Activated T-cell treated with anti-CD3 and anti-CD28 coated beads for 4 hours (primary cell): ENCODE measurements around the gene SORBS1.

ENCODE experiments used
- DNase-seq: peaks from one replicate; pipeline ENCODE4 v3.0.0-alpha.2; 2020

Gene SORBS1

DNA sequence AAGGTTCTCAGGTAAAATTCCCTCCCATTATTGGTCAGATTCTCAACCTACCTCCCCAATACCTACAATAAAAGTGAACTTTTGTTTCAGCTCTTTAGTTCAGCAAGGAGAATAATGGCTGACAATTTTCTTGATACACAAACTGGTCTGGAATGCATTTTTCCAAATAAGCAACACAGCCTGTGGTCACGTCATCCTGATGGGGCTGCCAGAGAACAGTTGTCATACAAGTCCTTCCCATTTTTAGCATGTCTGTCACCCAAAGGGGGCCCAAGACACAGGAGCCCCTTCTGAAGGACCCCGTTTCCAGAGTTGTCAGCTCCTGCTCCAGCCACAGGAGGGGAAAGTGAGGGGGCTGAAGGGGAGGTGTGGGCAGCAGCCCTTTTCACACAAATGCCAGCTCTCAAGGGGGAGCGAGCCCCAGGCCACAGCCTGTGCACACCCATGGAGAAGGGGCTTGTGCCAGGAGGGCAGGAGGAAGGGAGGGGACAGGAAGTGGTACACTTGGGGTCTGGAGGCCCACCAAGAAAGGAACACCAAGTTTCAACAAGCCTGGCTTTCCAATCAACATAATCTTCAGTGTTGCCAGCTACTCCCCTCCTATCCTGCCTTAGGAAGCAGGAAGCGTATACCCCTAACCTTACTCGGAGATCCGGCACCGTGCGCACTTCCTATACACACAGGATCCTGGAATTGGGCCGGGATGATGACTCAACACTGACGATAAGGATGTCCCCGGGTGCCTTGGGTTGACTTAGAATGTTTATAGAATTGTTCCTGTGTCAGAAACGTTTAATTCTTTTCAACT is 227.0 kb downstream of the SORBS1 start:
- no peak for DNase-seq

DNA sequence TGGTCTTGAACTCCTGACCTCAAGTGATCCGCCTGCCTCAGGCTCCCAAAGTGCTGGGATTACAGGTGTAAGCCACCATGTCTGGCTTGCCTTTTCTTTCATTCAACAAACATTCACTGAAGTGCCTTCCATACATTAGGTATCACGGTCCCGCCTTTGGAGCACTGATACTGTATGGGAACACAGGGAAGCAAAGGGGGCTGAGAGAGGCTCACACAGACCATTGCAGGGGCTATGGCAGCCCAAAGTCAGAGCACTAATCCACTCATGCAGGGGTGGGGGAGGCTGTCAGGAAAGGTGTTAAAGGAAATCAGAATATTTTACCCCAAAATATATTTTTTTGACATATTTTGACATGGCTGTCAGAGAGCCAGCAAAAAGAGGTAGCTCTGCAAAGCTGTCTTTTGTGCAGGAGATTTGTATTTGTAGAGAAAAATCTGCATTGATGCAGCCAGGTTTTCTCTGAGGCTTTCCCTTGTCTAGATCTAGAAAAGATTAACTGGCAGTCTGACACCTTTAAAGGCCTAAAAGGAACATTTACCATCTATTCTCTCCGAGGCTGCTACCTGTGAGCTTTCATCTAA is 228.4 kb downstream of the SORBS1 start:
- no peak for DNase-seq

DNA sequence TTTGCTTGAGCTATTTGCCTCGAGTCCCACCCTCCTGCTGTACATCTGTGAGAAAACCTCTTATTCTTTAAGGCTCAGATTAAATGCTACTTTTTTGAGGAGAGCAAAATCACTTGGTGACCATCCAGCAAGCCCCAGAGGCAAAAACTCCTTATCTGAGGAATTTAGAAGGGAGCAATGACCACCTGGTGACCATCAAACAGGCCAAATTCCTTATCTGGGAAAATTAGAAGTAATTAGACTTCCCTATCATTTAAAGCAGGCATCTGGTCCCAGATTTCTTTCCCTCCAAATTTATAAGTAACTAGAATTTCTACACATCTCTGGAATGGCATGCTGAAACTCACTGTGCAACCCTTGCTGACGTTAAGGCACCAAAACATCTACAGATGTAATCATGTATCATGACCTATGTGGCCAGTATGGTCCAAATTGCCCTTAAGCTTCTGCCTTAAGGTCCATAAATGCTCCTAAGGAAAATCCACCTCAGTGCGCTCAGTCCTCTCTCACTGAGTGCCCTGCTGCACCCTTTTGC is 229.5 kb downstream of the SORBS1 start:
- DNase-seq = no peak

DNA sequence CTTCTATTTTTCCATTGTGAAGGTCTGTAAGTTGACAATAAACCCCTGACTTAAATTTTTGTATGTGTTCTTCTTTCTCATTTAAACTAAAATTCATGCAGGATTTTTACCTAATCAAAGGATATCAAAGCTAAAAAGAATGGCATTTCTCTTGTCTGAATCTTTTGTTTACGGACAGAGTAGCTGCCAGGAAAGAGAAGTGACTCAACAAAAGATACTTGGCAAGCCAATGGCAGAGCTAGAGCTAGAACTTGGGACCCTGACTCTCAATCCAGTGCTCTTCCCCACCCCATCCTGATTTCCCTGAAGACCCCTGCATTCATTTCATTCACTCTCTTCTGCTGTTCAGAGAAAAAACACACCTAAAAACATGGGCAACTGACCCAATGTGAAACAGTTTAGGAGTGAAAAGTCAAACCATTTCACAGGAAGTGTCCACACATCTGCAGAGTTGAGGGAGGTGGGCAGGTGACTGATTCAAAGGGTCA is 230.2 kb downstream of the SORBS1 start:
- DNase-seq = no peak

DNA sequence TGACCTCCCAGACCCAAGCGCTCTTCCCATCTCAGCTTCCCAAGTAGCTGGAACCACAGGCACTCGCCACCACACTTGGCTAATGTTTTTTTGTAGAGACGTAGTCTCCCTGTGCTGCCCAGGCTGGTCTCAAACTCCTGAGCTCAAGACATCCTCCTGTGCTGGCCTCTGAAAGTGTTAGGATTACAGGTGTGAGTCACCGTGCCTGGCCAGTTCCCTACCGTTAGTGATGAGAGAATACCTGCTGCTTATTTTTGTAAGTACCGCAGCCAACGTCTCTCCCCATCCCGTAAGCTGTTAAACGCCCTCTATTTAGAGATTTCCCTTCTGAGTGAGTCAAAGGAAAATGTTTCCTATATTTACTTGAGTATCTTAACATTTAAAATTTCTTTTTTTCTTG is 231.9 kb downstream of the SORBS1 start:
- DNase-seq = no peak

DNA sequence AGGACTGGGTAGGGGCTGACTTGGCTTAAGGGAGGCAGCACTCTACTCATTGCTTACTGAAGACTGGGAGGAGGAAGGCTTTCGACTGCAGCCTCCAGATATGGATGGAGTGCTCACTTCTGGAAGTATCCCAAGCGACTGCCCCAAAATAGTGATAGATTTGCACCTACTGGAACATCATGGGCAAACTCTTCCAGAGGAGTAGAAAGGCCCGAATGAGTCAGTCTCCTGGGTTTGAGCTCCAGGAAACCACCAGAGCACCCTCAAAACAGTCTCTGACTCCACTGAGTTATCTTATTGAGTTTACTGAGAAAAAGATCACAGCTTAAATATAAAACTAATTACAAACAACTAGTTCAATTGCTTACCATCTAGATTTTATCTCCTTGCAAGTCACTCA is 233.2 kb downstream of the SORBS1 start:
- DNase-seq = no peak

DNA sequence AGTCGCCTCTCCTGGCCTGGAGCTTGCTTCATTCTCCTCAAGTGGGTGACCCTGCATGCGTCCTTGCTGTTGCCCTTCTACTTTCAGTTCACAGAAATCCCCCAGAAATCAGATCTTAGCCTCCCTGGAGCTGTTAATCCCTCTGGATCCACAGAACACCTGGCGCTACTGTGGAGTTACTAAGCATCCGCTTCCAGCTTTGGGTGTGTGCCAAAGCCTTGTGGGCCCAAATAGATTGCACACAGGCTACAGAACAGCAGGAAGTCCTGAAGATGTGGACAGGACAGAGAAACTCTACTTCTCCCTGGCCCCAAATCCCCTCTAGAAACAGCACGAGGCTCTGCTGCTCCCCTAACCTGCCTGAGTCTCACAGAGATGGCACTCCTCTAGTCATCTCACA is 233.8 kb downstream of the SORBS1 start:
- DNase-seq = no peak

DNA sequence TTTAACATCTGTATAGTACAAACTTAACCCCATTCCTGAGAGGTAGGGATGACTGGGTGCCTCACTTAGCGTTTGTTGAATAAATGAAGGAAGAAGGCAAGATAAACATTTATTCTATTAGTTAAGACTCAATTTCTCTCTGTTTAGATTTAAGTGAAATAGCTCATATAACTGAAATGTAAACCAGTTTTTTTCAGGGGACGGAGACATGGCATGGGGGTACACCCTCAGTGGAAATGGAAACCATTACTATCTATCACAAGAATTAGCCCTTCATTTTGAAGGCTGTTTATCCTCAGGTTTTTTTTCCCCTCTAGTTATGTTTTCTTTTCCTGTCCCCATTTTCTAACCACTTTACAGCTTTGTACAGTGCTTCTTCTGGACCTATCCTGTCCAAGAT is 234.8 kb downstream of the SORBS1 start:
- DNase-seq = no peak

DNA sequence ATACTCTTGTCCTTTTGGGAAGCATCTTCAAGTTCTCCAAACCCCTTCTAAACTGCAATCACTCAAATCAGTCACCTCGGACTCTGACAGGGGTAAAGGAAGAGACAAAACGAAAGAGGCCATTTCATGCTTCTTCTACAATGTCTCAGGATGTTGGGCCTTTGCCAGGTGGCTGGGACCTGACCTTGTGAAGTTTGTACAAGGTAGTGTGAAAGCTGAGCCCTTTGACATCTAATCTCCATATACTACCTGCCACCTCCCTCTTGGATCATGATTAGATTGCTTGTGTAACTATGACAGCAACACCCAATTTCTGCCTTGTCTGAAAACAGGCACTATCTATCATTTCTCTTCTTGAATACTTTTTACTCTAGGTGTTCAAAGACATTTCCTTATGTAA is 235.3 kb downstream of the SORBS1 start:
- DNase-seq = no peak

DNA sequence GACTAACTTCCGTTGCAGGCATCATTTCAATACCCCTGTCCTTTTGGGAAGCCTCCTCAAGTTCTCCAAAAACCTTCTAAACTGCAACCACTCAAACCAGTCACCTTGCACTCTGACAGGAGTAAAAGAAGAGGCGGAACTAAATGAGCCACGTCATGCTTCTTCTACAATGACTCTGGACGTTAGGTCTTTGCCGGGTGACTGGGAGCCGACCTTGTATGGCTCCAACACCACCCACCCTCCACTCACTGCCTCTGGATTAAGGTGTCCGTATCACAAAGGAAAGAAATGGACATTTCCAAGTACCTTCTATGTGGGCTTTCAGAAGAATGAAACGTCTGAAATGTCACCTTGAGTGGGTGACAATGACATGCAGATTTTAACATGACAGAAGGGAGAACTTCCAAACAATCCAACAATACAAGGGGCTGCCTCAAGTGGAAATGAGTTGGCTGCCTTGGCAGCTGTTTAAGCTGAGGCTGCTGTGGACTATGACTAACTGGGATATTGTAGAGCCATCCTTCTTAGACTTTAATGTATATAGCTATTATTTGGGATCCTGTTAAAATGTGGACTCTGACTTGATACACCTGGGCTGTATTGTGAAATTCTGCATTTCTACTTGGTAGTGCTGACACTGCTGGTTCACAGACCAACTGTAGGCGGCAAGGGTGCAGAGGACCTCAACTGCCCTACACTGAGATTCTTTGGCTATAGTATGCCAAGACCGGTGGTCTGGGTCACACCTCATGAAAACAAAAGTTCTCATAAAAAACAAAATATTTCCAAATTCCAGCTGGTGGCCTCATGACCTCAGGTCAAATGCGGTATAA is 236.5 kb downstream of the SORBS1 start:
- no peak for DNase-seq

DNA sequence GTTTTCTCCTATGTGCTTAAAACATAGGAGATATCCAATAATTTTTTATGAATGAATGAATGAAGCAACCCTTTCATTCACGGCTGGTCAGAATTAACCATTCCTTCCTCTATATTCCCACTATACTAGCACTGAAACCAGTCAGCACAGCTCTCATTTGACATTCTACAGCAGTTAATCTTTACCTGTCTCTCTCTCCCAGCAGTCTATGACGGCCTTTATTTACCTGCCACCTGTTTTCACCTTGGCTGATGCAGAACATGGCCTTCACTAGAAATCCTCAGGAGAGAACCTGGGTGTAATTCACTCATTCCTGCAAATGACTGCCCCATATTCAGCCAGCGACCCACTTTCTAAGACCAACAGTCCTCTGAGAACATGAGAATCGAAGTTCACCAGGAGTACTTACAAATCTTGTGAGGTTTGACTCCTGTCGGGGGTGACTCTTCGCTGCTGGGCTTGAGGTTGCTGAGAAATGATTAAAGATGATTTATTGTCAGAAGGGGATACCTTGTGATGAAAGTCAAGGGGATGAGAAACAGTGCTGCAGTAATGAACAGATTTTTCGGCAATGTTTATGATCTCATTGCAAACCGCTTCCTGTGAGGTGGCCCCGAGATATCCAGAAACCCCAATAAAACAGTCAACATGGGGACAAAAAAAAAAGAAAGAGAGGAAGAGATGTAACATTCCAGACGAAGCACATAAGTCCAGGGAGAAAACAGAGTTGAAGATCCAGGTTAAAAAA is 239.4 kb downstream of the SORBS1 start:
- DNase-seq = no peak

DNA sequence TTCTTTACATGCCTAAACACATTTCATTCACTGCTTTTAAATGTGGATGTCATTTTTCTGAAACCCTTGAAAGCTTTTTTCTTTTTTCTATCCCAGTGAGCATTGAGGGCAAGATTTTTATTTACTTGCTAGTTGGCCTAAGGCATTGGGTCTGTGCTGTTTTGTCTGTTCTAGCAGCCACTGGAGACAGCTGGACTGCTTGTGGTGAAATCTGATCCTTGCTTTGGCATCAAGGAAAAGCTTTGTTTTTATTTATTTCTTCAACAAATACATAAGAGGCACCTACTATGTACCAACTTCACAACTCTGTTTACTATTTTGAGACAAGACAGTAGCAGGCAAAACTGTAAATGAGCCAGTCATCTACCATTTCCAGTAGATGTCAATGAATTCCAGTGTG is 241.9 kb downstream of the SORBS1 start:
- no peak for DNase-seq

DNA sequence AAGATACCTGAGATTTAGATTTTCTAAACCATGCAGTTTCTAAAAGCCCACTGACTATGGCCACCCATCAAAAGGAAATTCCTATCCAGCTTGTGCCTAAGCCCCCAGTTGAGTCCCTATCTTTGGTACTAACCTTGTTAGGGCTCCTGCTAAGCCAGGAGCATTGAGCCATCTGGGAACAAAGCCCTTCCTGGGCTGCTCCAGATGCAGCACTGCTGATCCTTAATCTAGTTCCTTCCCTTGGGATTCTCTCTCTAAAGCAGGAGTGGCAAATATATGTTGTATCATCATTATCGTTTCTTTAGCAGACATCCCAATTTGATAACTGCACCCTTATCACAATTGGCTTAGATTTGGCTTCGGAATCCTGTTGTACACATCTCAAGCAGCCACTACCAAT is 245.7 kb downstream of the SORBS1 start:
- DNase-seq = no peak

DNA sequence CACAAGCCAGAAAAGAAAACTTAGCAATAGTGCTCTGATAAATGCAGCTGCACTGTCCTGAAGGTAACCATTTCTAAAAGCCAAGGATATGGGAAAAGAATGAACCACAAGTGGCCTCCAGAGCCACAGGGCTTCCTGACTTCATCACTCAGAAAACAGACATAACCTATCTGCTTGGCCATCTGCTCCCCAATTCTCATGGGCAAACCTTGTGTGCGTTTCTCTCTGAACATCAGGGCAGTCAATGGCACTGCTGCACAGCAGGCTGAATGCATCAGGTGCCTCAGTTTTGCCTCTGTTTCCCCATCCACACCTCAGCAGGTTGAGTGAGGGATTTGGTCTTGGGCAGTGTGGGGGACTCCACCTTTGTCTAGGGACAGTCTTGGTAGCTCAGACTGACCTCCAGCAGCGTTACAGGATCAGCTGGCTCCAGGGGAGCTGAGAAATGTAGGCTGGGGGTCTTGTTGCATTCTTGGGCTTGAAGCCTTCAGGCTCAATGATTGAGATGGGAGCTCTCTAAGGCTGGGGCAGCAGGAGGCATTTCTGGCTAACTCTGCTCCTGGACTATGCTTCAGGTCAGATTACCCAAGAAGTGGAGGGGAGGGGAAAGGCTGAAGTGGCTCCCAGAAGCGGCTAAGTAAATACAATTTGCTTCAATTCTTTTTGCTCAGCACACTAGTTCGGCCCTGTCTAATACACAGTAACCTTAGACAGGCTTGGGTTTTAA is 246.8 kb downstream of the SORBS1 start:
- no peak for DNase-seq

DNA sequence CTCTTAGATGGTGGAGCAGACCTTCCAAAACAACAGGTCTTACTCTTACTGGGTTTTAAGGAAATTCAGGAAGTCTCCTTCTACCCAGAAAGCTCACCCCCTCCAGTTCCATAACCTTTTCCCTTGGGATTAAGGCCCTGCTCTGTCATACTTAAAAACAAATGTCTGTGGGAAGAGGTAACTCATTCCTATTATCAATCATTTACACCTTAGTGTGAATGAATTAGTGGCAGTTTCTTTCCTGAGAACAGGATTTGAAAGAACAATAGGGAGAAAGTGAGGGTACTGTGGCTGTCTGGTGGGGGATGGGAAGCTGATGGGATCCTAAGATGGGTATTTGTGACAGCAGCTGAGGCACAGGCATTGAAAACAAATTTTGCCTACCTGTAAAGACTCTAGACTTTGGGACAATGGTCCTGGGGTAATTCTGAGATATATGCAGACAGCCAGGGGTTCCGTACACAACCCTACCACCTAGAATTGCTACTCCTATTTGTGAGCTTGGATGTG is 248.1 kb downstream of the SORBS1 start:
- no peak for DNase-seq

DNA sequence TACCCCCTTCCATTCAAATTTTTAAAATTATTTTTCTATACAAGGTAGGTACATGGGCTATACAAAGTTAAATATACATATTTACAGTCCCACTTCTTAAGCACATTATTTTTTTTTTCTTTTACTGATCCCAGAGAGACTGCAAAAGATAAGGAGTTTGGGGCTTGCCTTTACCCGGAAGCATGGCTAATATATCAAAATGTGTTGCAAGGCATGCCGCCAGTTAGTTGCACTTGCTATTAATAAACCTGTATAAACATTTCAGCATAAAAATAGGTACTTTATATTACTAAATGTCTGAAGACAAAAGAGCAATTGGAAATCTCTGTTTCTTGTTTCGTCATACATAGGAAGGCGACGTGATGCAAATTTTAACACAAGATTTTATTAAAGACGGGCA is 248.9 kb downstream of the SORBS1 start:
- DNase-seq = no peak

DNA sequence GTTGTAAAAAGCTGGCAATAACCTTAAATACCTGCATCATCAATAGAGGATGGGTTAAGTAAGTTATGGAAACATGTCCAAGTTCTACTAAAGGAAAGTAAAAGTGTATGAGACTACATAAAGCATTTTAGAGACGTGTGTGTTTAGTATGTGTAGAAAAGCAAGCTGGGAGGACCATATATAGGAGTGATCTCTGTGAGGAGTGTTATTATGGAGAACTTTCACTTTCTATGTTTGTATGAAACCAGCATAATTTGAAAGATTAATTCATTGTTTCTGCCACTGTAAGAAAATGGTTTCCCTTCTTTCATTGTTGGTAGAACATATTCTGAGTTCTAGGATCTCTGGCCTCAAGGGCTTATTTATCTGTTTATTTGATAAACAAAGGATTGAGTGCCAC is 251.2 kb downstream of the SORBS1 start:
- no peak for DNase-seq

DNA sequence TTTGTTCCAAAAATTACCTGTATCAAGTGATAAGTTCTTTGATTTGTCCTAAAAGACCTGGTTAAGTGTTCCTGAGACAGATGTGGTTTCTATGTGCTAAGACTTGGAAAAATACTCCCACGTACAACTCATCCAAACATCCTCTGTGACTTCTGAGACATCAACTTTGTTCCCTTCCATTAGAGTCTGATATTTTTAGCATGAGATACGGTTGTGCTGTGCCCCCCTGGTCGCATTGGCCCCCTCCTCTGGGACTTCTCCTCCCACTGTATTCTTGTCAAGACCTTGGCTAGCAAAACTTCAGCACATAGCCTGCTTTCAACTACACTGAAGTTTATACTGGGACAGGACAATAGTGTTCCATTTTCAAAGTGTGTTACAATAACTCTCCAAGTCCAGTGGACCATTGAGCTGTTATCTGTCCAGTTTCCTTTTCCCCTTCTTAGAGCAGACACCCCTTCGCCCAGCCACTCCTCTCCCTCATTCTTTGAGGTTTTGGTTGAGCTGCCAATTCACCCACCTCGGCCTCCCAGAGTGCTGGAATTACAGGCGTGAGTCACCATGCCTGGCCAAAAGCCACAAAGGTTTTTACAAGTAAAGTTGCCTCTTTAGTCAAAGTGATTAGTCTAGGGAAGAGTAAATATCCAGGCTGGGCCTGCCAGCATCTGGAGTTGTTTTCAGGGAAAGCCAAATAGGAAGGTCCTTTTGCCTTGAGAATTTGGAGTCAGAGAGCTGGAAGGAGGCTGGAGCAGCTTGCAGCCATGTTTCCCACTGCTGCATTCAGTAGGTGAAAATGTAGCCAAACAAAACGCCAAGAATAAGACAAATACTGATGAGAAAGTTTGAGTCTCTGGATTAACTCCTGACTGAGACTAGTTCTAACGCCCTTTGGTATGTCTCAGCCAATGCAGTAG is 252.5 kb downstream of the SORBS1 start:
- no peak for DNase-seq

DNA sequence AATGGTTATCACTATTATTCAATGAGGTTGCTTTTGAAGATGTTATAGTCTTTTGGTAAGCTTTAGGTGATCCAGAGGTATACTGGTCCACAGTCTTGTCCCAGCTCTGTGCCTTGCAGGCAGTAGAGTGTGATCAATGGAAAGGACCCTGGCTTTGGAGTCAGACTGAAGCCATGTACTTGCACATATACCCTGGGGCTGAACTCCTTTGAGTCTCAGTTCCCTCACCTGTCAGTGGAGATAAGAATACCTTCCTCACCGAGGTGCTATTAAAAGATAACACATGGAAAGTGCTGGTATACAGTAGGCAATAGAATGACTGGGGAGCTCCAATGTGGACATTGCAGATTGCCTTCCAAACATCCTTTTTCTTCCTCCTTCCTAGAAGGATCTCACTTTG is 254.3 kb downstream of the SORBS1 start:
- DNase-seq = no peak

DNA sequence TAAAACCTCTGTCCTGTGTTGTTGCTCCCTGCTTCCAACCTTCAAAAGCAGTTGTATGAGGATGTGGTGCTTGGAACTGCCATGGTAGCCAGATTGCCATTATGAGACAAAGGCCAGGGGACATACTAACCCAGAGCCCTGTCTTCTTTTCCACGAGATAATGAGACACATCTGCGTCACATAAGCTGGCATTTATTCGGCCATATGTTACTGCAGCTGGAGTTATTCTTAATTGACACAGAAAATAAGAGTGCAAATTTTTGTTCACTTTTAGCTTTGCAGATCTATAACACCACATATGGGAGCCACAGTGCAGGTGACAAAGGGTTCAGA is 254.9 kb downstream of the SORBS1 start:
- DNase-seq = no peak
